Hematopoietic multipotent progenitor cell treated with erythropoietin and hydrocortisone succinate and interleukin-3 and kit ligand, for 8 days (in vitro differentiated cells): ENCODE results near the gene APC.
A peak's percentile ranks its signal among the peaks of the same experiment; 100 is the strongest.
"Not testable (repeated sequence)": the region's sequence is repeated elsewhere in the genome, so short reads cannot be mapped to it uniquely, and the experiment has no call there.

Source experiments
- DNase-seq: peaks from one replicate; pipeline ENCODE4 v3.0.0-alpha.2; 2015

Gene APC

GRCh38 chr5:112793201-112793600 lies 55.5 kb downstream of the APC start:
- no peak for DNase-seq

- no peak for DNase-seq
Observed at GRCh38 chr5:112794410-112794809, 56.7 kb downstream of the APC start.

GRCh38 chr5:112795342-112795741 lies 57.7 kb downstream of the APC start:
- peak; percentile 74 for DNase-seq

- peak; percentile 26 for DNase-seq
Observed at GRCh38 chr5:112795944-112796678, 58.4 kb downstream of the APC start.

- no peak for DNase-seq
Observed at GRCh38 chr5:112799661-112800060, 62.0 kb downstream of the APC start.

GRCh38 chr5:112800891-112801290 lies 63.2 kb downstream of the APC start:
- no peak for DNase-seq

- no peak for DNase-seq
Observed at GRCh38 chr5:112811023-112811422, 73.3 kb downstream of the APC start.

- DNase-seq: no peak
Observed at GRCh38 chr5:112812549-112812948, 74.9 kb downstream of the APC start.

- DNase-seq: no peak
Observed at GRCh38 chr5:112820246-112820645, 82.6 kb downstream of the APC start.

- no peak for DNase-seq
Observed at GRCh38 chr5:112822456-112822855, 84.8 kb downstream of the APC start.

GRCh38 chr5:112823181-112823580 lies 85.5 kb downstream of the APC start:
- DNase-seq: no peak

GRCh38 chr5:112823656-112824055 lies 86.0 kb downstream of the APC start:
- no peak for DNase-seq

GRCh38 chr5:112824197-112824596 lies 86.5 kb downstream of the APC start:
- no peak for DNase-seq

GRCh38 chr5:112830378-112830777 lies 92.7 kb downstream of the APC start:
- DNase-seq: no peak

GRCh38 chr5:112833971-112834370 lies 96.3 kb downstream of the APC start:
- no peak for DNase-seq

GRCh38 chr5:112844489-112844888 lies 106.8 kb downstream of the APC start:
- DNase-seq: no peak

GRCh38 chr5:112846556-112846955 lies 108.9 kb downstream of the APC start:
- DNase-seq: no peak

- no peak for DNase-seq
Observed at GRCh38 chr5:112847306-112847705, 109.6 kb downstream of the APC start.

- peak; percentile 86 for DNase-seq
Observed at GRCh38 chr5:112848116-112848811, 110.6 kb downstream of the APC start.

- no peak for DNase-seq
Observed at GRCh38 chr5:112849912-112850311, 112.2 kb downstream of the APC start.

GRCh38 chr5:112854651-112855050 lies 117.0 kb downstream of the APC start:
- no peak for DNase-seq

GRCh38 chr5:112857866-112858265 lies 120.2 kb downstream of the APC start:
- no peak for DNase-seq

GRCh38 chr5:112860571-112860928 lies 122.9 kb downstream of the APC start:
- not testable (repeated sequence) for DNase-seq

GRCh38 chr5:112860929-112861637 lies 123.4 kb downstream of the APC start, which contains the start of gene SRP19:
Gene SRP19 (plus strand): TSS chr5:112861287. CDS start chr5:112861377, 90 bp downstream.
- peak; percentile 97 for DNase-seq
